ENCODE data around the gene PRSS56. TPM values are rescaled to one million over a fixed set of nuclear protein-coding genes. Genes with fewer than 3 reads are reported as not detected.
A peak's percentile ranks its signal among the peaks of the same experiment; 100 is the strongest.

Gene PRSS56
- total and polyA plus RNA-seq, 2 of the 13 experiments (the other 11 are each of a cell fraction or from before 2014, with no cell fraction given), result not detected

DNA sequence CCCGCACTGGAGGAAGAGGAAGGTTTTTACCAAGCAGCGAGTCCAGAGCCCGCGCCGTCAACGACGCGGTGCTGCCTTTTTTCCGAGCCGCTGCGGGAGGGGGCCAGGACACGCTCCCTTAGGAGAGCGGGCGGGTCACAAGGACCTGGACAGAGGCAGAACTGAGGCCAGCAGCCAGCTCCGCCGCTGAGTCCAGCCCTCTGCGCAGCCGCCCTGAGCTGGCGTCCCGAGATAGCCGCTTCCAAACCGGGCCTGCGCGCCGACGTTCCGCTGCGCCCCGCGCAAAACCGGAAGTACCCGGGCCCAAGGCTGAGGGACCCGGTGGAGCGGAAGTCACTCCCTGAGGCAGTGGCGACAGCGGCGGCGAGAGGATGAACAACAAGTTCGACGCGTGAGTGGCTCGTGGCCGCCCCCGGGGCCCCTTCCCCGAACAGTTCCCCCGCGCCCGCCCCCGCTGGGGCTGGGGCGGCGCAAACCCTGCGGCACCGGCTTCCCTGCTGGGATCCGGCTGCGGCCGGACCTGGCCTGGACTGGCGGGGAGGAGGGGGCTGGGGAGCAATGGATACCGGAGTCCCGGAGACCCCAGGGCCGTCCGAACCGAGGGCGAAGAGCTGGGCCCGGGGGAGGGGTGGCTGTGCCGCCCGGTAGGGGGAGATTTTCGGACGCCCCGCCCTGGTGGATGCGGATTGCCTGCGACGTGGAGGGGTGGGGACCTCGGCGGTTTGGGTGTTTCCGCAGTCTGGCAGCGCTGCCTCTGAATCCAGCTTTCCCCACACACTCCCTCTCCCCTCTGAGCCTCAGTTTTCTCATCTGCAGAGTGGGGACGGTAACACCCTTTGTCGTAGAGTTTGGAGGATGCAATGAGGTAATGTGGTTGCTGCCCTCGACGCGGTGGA, 30.4 kb downstream of the PRSS56 start, which contains the start of the genes EIF4E2 and TIGD1 (continued):
- TF ChIP-seq, protein P1, sequence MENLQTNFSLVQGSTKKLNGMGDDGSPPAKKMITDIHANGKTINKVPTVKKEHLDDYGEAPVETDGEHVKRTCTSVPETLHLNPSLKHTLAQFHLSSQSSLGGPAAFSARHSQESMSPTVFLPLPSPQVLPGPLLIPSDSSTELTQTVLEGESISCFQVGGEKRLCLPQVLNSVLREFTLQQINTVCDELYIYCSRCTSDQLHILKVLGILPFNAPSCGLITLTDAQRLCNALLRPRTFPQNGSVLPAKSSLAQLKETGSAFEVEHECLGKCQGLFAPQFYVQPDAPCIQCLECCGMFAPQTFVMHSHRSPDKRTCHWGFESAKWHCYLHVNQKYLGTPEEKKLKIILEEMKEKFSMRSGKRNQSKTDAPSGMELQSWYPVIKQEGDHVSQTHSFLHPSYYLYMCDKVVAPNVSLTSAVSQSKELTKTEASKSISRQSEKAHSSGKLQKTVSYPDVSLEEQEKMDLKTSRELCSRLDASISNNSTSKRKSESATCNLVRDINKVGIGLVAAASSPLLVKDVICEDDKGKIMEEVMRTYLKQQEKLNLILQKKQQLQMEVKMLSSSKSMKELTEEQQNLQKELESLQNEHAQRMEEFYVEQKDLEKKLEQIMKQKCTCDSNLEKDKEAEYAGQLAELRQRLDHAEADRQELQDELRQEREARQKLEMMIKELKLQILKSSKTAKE (CRISPR knock-in tag; IDR thresholded peaks at IDR 0.05; ENCODE audit: borderline replicate concordance), result no peak; the same call in 1 of the 2 replicates
- TF ChIP-seq, protein P2, sequence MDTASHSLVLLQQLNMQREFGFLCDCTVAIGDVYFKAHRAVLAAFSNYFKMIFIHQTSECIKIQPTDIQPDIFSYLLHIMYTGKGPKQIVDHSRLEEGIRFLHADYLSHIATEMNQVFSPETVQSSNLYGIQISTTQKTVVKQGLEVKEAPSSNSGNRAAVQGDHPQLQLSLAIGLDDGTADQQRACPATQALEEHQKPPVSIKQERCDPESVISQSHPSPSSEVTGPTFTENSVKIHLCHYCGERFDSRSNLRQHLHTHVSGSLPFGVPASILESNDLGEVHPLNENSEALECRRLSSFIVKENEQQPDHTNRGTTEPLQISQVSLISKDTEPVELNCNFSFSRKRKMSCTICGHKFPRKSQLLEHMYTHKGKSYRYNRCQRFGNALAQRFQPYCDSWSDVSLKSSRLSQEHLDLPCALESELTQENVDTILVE (CRISPR knock-in tag; IDR thresholded peaks at IDR 0.05), result peak; percentile 99
- TF ChIP-seq NFKBIZ (CRISPR knock-in tag; IDR thresholded peaks at IDR 0.05) (peak; percentile 98), PHF5A (CRISPR knock-in tag; IDR thresholded peaks at IDR 0.05; ENCODE audit: low read depth, unreplicated experiment) (peak; percentile 98), ZNF749 (CRISPR knock-in tag; IDR thresholded peaks at IDR 0.05; ENCODE audit: borderline replicate concordance) (peak; percentile 96), ZNF678 (CRISPR knock-in tag; IDR thresholded peaks at IDR 0.05) (peak; percentile 98), HMG20B (CRISPR knock-in tag; conservative IDR thresholded peaks at IDR 0.05) (peak; percentile 73), SKI (IDR thresholded peaks at IDR 0.05; ENCODE audit: partially characterized antibody) (peak; percentile 62), ARNTL (CRISPR knock-in tag; IDR thresholded peaks at IDR 0.05) (peak; percentile 85), CBX2 (IDR thresholded peaks at IDR 0.05; ENCODE audit: low read depth, low read length) (no peak), CBX2 (CRISPR knock-in tag; IDR thresholded peaks at IDR 0.05; ENCODE audit: low read depth) (peak; percentile 70; the same call in 1 of the 2 replicates), SRF (IDR thresholded peaks at IDR 0.05; ENCODE audit: low read depth, low read length) (peak; percentile 66; the same call in 1 of the 2 replicates)
- TF ChIP-seq, protein P3, sequence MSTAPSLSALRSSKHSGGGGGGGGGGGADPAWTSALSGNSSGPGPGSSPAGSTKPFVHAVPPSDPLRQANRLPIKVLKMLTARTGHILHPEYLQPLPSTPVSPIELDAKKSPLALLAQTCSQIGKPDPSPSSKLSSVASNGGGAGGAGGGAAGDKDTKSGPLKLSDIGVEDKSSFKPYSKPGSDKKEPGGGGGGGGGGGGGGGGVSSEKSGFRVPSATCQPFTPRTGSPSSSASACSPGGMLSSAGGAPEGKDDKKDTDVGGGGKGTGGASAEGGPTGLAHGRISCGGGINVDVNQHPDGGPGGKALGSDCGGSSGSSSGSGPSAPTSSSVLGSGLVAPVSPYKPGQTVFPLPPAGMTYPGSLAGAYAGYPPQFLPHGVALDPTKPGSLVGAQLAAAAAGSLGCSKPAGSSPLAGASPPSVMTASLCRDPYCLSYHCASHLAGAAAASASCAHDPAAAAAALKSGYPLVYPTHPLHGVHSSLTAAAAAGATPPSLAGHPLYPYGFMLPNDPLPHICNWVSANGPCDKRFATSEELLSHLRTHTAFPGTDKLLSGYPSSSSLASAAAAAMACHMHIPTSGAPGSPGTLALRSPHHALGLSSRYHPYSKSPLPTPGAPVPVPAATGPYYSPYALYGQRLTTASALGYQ (CRISPR knock-in tag; IDR thresholded peaks at IDR 0.05), result peak; percentile 87
- TF ChIP-seq, protein P4, sequence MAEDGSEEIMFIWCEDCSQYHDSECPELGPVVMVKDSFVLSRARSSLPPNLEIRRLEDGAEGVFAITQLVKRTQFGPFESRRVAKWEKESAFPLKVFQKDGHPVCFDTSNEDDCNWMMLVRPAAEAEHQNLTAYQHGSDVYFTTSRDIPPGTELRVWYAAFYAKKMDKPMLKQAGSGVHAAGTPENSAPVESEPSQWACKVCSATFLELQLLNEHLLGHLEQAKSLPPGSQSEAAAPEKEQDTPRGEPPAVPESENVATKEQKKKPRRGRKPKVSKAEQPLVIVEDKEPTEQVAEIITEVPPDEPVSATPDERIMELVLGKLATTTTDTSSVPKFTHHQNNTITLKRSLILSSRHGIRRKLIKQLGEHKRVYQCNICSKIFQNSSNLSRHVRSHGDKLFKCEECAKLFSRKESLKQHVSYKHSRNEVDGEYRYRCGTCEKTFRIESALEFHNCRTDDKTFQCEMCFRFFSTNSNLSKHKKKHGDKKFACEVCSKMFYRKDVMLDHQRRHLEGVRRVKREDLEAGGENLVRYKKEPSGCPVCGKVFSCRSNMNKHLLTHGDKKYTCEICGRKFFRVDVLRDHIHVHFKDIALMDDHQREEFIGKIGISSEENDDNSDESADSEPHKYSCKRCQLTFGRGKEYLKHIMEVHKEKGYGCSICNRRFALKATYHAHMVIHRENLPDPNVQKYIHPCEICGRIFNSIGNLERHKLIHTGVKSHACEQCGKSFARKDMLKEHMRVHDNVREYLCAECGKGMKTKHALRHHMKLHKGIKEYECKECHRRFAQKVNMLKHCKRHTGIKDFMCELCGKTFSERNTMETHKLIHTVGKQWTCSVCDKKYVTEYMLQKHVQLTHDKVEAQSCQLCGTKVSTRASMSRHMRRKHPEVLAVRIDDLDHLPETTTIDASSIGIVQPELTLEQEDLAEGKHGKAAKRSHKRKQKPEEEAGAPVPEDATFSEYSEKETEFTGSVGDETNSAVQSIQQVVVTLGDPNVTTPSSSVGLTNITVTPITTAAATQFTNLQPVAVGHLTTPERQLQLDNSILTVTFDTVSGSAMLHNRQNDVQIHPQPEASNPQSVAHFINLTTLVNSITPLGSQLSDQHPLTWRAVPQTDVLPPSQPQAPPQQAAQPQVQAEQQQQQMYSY (CRISPR knock-in tag; IDR thresholded peaks at IDR 0.05), result peak; percentile 70
- TF ChIP-seq, protein P5, sequence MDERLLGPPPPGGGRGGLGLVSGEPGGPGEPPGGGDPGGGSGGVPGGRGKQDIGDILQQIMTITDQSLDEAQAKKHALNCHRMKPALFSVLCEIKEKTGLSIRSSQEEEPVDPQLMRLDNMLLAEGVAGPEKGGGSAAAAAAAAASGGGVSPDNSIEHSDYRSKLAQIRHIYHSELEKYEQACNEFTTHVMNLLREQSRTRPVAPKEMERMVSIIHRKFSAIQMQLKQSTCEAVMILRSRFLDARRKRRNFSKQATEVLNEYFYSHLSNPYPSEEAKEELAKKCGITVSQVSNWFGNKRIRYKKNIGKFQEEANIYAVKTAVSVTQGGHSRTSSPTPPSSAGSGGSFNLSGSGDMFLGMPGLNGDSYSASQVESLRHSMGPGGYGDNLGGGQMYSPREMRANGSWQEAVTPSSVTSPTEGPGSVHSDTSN (CRISPR knock-in tag; IDR thresholded peaks at IDR 0.05), result 0 out of 2 replicates have a peak, but pooled peaks have one; percentile 37
- TF ChIP-seq, protein P6, sequence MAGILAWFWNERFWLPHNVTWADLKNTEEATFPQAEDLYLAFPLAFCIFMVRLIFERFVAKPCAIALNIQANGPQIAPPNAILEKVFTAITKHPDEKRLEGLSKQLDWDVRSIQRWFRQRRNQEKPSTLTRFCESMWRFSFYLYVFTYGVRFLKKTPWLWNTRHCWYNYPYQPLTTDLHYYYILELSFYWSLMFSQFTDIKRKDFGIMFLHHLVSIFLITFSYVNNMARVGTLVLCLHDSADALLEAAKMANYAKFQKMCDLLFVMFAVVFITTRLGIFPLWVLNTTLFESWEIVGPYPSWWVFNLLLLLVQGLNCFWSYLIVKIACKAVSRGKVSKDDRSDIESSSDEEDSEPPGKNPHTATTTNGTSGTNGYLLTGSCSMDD (CRISPR knock-in tag; IDR thresholded peaks at IDR 0.05), result peak; percentile 23; the same call in 1 of the 2 replicates

All from HepG2 (cell line).